ENCODE data around the gene STRN3. TPM values are rescaled to one million over a fixed set of nuclear protein-coding genes. Genes with fewer than 3 reads are reported as not detected.

The STRN3 gene
- total and polyA plus RNA-seq, 2 of the 4 experiments (the other 2 are of a cell fraction), result 10.8 to 78.7 TPM

DNA sequence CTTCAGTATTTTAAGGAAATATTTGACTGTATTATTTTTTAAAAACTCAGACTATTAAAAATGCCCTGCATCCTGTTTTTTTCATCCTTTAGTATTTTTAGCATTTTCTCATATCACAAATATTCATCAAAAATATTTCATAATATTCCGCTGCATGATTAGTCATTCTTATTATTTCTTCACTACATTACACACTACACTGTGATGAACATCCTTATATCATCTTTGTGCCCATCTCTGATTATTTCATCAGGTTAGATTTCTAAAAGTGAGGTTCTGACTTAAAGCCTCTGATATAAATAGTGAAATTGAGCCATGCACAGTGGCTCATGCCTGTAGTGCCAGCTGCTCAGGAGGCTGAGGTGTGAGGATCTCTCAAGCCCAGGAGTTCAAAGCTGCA lies 143.7 kb downstream of the STRN3 start:
- dilution Hi-C loops (cut with HindIII; ENCODE audit: low sequenced_read_pairs, unreplicated experiment), result no loop called here
- no peak overlapping the region for H3K4me3 ChIP-seq (ENCODE audit: insufficient read depth, low read depth, low read length)
- peaks cover 7% of the 10 kb centered on the region for H3K27me3 ChIP-seq (ENCODE audit: control insufficient read depth, insufficient read depth, low read length)
- no peak overlapping the region for H2AFZ ChIP-seq (replicated peaks; ENCODE audit: low read length, poor library complexity)
- no peak overlapping the region for H3K27ac ChIP-seq (ENCODE audit: insufficient read depth, low read length)
- no peak overlapping the region for H3K14ac ChIP-seq (replicated peaks; ENCODE audit: low read depth, low read length)
- H2BK120ac ChIP-seq (ENCODE audit: low read depth, low read length), result no peak overlapping the region
- no peak overlapping the region for H4K5ac ChIP-seq (ENCODE audit: low read depth, low read length)
- H3K4ac ChIP-seq (ENCODE audit: low read depth, low read length), result no peak overlapping the region
- no peaks in the 10 kb centered on the region for H3K9me3 ChIP-seq (ENCODE audit: control insufficient read depth, insufficient read depth, low read length)
- no peak for ATAC-seq (ENCODE audit: low read depth)
- DNase-seq, result no peak
- intact Hi-C loops (cut with micrococcal nuclease), result no loop called here
- in situ Hi-C loops (cut with MboI; ENCODE audit: low sequenced_read_pairs), result no loop called here
- H4K20me1 ChIP-seq (ENCODE audit: insufficient read depth, low read length), result no peaks in the 10 kb centered on the region
- BruUV-seq (replicated peaks), result no TSS peak
- no peaks in the 10 kb centered on the region for H3K79me1 ChIP-seq (ENCODE audit: low read depth in 1 of 2, low read length in 2 of 2)
- H2BK20ac ChIP-seq (ENCODE audit: low read depth, low read length), result no peak overlapping the region
- H3K4me2 ChIP-seq (ENCODE audit: low read depth, low read length), result no peak overlapping the region
- no peaks in the 10 kb centered on the region; the same call in 1 of the 2 replicates for H3K9me1 ChIP-seq (ENCODE audit: insufficient read depth, low read length)
- no peak overlapping the region for H3K56ac ChIP-seq (ENCODE audit: extremely low read depth, insufficient read depth, low read length)
- no peak overlapping the region for H4K91ac ChIP-seq (ENCODE audit: insufficient read depth, low read depth, low read length)
- no peak overlapping the region for H3K23ac ChIP-seq (ENCODE audit: low read depth, low read length)
- no peak overlapping the region for H2AK9ac ChIP-seq (replicated peaks; ENCODE audit: low read depth, low read length, poor library complexity)
- ChIA-PET POLR2A (ENCODE audit: unreplicated experiment) (no interaction called here), CTCF (no interaction called here)
- no peak overlapping the region for H3K18ac ChIP-seq (ENCODE audit: low read depth, low read length)
- no peak overlapping the region for H3K9ac ChIP-seq (ENCODE audit: low read depth, low read length)
- no peaks in the 10 kb centered on the region for H3K36me3 ChIP-seq (ENCODE audit: control insufficient read depth, insufficient read depth, low read length)
- H2BK5ac ChIP-seq (ENCODE audit: low read depth, low read length, poor library complexity, severe bottlenecking), result no peak overlapping the region
- no peak overlapping the region for H2AK5ac ChIP-seq (ENCODE audit: low read depth, low read length)
- no peak overlapping the region for H2BK15ac ChIP-seq (ENCODE audit: low read depth, low read length)
- peaks cover 2% of the 10 kb centered on the region; the same call in 1 of the 2 replicates for H3K4me1 ChIP-seq (ENCODE audit: control insufficient read depth, insufficient read depth, low read length)
- WGBS, 2 experiments (ENCODE audit: extremely low coverage in 2 of 2, insufficient read length in 1 of 2), result 100% methylated on average over 1 of the region's 1 CpG; no CpG with 5 or more reads in 1 of the 2 experiments
- TF ChIP-seq POLR2A (IDR thresholded peaks at IDR 0.05; ENCODE audit: low read depth, low read length), result no peak
- TF ChIP-seq RFX5 (IDR thresholded peaks at IDR 0.05; ENCODE audit: low read depth, low read length), result no peak
- no peak for TF ChIP-seq CHD1 (IDR thresholded peaks at IDR 0.05; ENCODE audit: low read depth, low read length)
- TF ChIP-seq NFE2L2 (IDR thresholded peaks at IDR 0.05; ENCODE audit: low read depth, low read length), result no peak
- TF ChIP-seq, protein P1, sequence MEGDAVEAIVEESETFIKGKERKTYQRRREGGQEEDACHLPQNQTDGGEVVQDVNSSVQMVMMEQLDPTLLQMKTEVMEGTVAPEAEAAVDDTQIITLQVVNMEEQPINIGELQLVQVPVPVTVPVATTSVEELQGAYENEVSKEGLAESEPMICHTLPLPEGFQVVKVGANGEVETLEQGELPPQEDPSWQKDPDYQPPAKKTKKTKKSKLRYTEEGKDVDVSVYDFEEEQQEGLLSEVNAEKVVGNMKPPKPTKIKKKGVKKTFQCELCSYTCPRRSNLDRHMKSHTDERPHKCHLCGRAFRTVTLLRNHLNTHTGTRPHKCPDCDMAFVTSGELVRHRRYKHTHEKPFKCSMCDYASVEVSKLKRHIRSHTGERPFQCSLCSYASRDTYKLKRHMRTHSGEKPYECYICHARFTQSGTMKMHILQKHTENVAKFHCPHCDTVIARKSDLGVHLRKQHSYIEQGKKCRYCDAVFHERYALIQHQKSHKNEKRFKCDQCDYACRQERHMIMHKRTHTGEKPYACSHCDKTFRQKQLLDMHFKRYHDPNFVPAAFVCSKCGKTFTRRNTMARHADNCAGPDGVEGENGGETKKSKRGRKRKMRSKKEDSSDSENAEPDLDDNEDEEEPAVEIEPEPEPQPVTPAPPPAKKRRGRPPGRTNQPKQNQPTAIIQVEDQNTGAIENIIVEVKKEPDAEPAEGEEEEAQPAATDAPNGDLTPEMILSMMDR (conservative IDR thresholded peaks at IDR 0.05; ENCODE audit: low read depth, low read length), result no peak
- no peak for TF ChIP-seq FOS (IDR thresholded peaks at IDR 0.05; ENCODE audit: low read depth, low read length)
- TF ChIP-seq, protein P2, sequence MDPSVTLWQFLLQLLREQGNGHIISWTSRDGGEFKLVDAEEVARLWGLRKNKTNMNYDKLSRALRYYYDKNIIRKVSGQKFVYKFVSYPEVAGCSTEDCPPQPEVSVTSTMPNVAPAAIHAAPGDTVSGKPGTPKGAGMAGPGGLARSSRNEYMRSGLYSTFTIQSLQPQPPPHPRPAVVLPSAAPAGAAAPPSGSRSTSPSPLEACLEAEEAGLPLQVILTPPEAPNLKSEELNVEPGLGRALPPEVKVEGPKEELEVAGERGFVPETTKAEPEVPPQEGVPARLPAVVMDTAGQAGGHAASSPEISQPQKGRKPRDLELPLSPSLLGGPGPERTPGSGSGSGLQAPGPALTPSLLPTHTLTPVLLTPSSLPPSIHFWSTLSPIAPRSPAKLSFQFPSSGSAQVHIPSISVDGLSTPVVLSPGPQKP (IDR thresholded peaks at IDR 0.05; ENCODE audit: borderline replicate concordance, low read depth, low read length), result no peak
- TF ChIP-seq BHLHE40 (IDR thresholded peaks at IDR 0.05; ENCODE audit: low read depth, low read length), result no peak
- no peak for TF ChIP-seq CEBPB (IDR thresholded peaks at IDR 0.05; ENCODE audit: low read depth, low read length)
- TF ChIP-seq MAFK (IDR thresholded peaks at IDR 0.05; ENCODE audit: low read depth, low read length), result no peak
- no peak overlapping the region for H4K8ac ChIP-seq (ENCODE audit: low read depth in 2 of 2, low read length in 2 of 2)

Measured in IMR-90 (cell line).